H9 (cell line): Measurements from ENCODE around the gene RGS16. TPM values are rescaled to one million over a fixed set of nuclear protein-coding genes. Genes with fewer than 3 reads are reported as not detected.

Experiments used
- DNase-seq: peaks from one replicate; pipeline ENCODE4 v3.0.0-alpha.2; 2017
- H2AFZ ChIP-seq: one replicate; pipeline ENCODE4 v1.6.1; 2013; ENCODE audit warnings: mild to moderate bottlenecking, low read length, control low read depth, moderate library complexity
- H2AK5ac ChIP-seq: 2 replicates; pipeline ENCODE4 v1.6.1; 2013; ENCODE audit warnings: low read length, control low read depth, mixed read lengths; ENCODE audit not compliant: insufficient read length
- H2BK120ac ChIP-seq: one replicate; pipeline ENCODE4 v1.6.1; 2013; ENCODE audit warnings: low read depth, mild to moderate bottlenecking, low read length, control low read depth, inconsistent platforms; ENCODE audit not compliant: poor library complexity, severe bottlenecking
- H2BK12ac ChIP-seq: 2 replicates; pipeline ENCODE4 v1.6.1; 2013; ENCODE audit warnings: low read length, control low read depth, mixed read lengths, low read depth; ENCODE audit not compliant: insufficient read length
- H2BK15ac ChIP-seq: 2 replicates; pipeline ENCODE4 v1.6.1; 2013; ENCODE audit warnings: low read depth, low read length, control low read depth
- H2BK20ac ChIP-seq: one replicate; pipeline ENCODE4 v1.6.1; 2013; ENCODE audit warnings: low read depth, mild to moderate bottlenecking, low read length, control low read depth, inconsistent platforms; ENCODE audit not compliant: poor library complexity, severe bottlenecking
- H2BK5ac ChIP-seq: 2 replicates; pipeline ENCODE4 v1.6.1; 2013; ENCODE audit warnings: low read length, control low read depth, mixed read lengths; ENCODE audit not compliant: insufficient read length
- H3K14ac ChIP-seq: 2 replicates; pipeline ENCODE4 v1.6.1; 2013; ENCODE audit warnings: low read length, control low read depth; ENCODE audit not compliant: insufficient read depth
- H3K18ac ChIP-seq: 2 replicates; pipeline ENCODE4 v1.6.1; 2013; ENCODE audit warnings: low read depth, mild to moderate bottlenecking, mixed read lengths, low read length, control low read depth; ENCODE audit not compliant: insufficient read length
- H3K23ac ChIP-seq: 2 replicates; pipeline ENCODE4 v1.6.1; 2013; ENCODE audit warnings: low read length, control low read depth, mixed read lengths, low read depth; ENCODE audit not compliant: insufficient read length
- H3K23me2 ChIP-seq: 2 replicates; pipeline ENCODE4 v1.6.1; 2013; ENCODE audit warnings: low read depth, mild to moderate bottlenecking, mixed read lengths, low read length, control low read depth; ENCODE audit not compliant: insufficient read length, poor library complexity, severe bottlenecking
- H3K27ac ChIP-seq: 2 replicates; pipeline ENCODE4 v1.5.1; 2013; ENCODE audit warnings: low read length, control low read depth, mixed read lengths, low read depth; ENCODE audit not compliant: insufficient read length
- H3K27me3 ChIP-seq: 2 replicates; pipeline ENCODE4 v1.6.1; 2013; ENCODE audit warnings: low read length, control low read depth, inconsistent platforms; ENCODE audit not compliant: insufficient read depth
- H3K4ac ChIP-seq: 2 replicates; pipeline ENCODE4 v1.6.1; 2013; ENCODE audit warnings: low read depth, mild to moderate bottlenecking, control low read depth, inconsistent platforms, low read length, moderate library complexity
- H3K4me1 ChIP-seq: 2 replicates; pipeline ENCODE4 v1.6.1; 2013; ENCODE audit warnings: low read length, control low read depth, inconsistent platforms; ENCODE audit not compliant: insufficient read depth
- H3K4me2 ChIP-seq: 2 replicates; pipeline ENCODE4 v1.6.1; 2013; ENCODE audit warnings: low read length, control low read depth, mixed read lengths; ENCODE audit not compliant: insufficient read length, insufficient read depth
- H3K56ac ChIP-seq: 2 replicates; pipeline ENCODE4 v1.6.1; 2013; ENCODE audit warnings: low read depth, mild to moderate bottlenecking, mixed read lengths, low read length, control low read depth; ENCODE audit not compliant: insufficient read length
- H3K79me1 ChIP-seq: 2 replicates; pipeline ENCODE4 v1.6.1; 2013; ENCODE audit warnings: low read depth, mild to moderate bottlenecking, moderate library complexity, low read length, control low read depth, inconsistent platforms; ENCODE audit not compliant: insufficient read depth, poor library complexity, severe bottlenecking
- H3K79me2 ChIP-seq: 2 replicates; pipeline ENCODE4 v1.6.1; 2013; ENCODE audit warnings: low read length, control low read depth, inconsistent platforms; ENCODE audit not compliant: insufficient read depth
- H3K9ac ChIP-seq: 2 replicates; pipeline ENCODE4 v1.6.1; 2013; ENCODE audit warnings: low read length, control low read depth, mixed read lengths; ENCODE audit not compliant: insufficient read length; ENCODE audit errors: extremely low read depth
- H3K9me3 ChIP-seq: one replicate; pipeline ENCODE4 v1.6.1; 2013; ENCODE audit warnings: low read depth, low read length, inconsistent platforms; ENCODE audit not compliant: control insufficient read depth
- H3T11ph ChIP-seq: one replicate; pipeline ENCODE4 v1.6.1; 2013; ENCODE audit warnings: mild to moderate bottlenecking, low read length, control low read depth, inconsistent platforms
- H4K20me1 ChIP-seq: one replicate; pipeline ENCODE4 v1.6.1; 2013; ENCODE audit not compliant: control insufficient read depth, insufficient read length, insufficient read depth
- H4K5ac ChIP-seq: 2 replicates; pipeline ENCODE4 v1.6.1; 2013; ENCODE audit warnings: low read depth, mild to moderate bottlenecking, mixed read lengths, low read length, control low read depth; ENCODE audit not compliant: insufficient read length
- H4K8ac ChIP-seq: replicated peaks from 2 replicates; pipeline ENCODE4 v1.6.1; 2013; ENCODE audit warnings: low read length, control low read depth, mixed read lengths, low read depth; ENCODE audit not compliant: insufficient read length
- H4K91ac ChIP-seq: 2 replicates; pipeline ENCODE4 v1.6.1; 2013; ENCODE audit warnings: low read depth, mild to moderate bottlenecking, moderate library complexity, mixed read lengths, low read length, control low read depth; ENCODE audit not compliant: insufficient read length
- H3K27ac Mint-ChIP-seq, 3 experiments: 2 replicates in 2 of 3; 3 replicates in 1 of 3; pipeline ENCODE4 v1.8.0; 2020 to 2021; ENCODE audit warnings: mixed read lengths in 3 of 3, mild to moderate bottlenecking in 1 of 3, moderate library complexity in 1 of 3
- H3K27me3 Mint-ChIP-seq: 2 replicates; pipeline ENCODE4 v1.8.0; 2021; ENCODE audit warnings: low read depth, mild to moderate bottlenecking, moderate library complexity, mixed read lengths
- H3K36me3 Mint-ChIP-seq, 3 experiments: 2 replicates in 2 of 3; 3 replicates in 1 of 3; pipeline ENCODE4 v1.8.0; 2020 to 2021; ENCODE audit warnings: low read depth in 3 of 3, mixed read lengths in 3 of 3; ENCODE audit not compliant: insufficient read depth in 1 of 3
- H3K4me1 Mint-ChIP-seq, 2 experiments: 2 replicates each; pipeline ENCODE4 v1.8.0; 2020; ENCODE audit warnings: mixed read lengths in 2 of 2
- H3K4me3 Mint-ChIP-seq, 2 experiments: 2 replicates in 1 of 2; 3 replicates in 1 of 2; pipeline ENCODE4 v1.8.0; 2020 to 2021; ENCODE audit warnings: mild to moderate bottlenecking in 2 of 2, mixed read lengths in 2 of 2, moderate library complexity in 1 of 2
- H3K9me3 Mint-ChIP-seq, 2 experiments: 2 replicates in 1 of 2; 3 replicates in 1 of 2; pipeline ENCODE4 v1.8.0; 2020; ENCODE audit warnings: mild to moderate bottlenecking in 2 of 2, mixed read lengths in 2 of 2, moderate library complexity in 1 of 2
- CTCF ChIP-seq: fragments of 200-600 bp; sonication (generic); conservative IDR thresholded peaks from 3 replicates; pipeline ENCODE4 v1.8.0; 2021; ENCODE audit warnings: antibody characterized with exemption, mild to moderate bottlenecking
- WGBS: extraction: QIAGEN DNeasy Blood & Tissue Kit; methylation state at CpG from one replicate; pipeline ENCODE4 v1.1.7; 2013; ENCODE audit warnings: missing lambda C conversion rate, low lambda C conversion rate, mixed read lengths; ENCODE audit not compliant: insufficient read length; ENCODE audit errors: extremely low coverage; 5-methylcytosine and 5-hydroxymethylcytosine counted together
- total RNA-seq: library from RNA; stranded (reverse); gene quantifications from 2 replicates; pipeline ENCODE4 v1.2.1, GENCODE V29; 2021

RGS16 gene
- total RNA-seq, 1 experiment from 2014 or later, result 6.9 TPM

- H3K18ac ChIP-seq, result no peak overlapping the region
- Mint-ChIP-seq H3K27me3 (peaks cover 2% of the 10 kb centered on the region; the same call in 1 of the 2 replicates), H3K36me3 (no peaks in the 10 kb centered on the region; a peak in 2 of 7 replicates), H3K4me3 (no peak overlapping the region), H3K4me1 (peaks cover 13 to 14% of the 10 kb centered on the region in 2 experiments), H3K9me3 (peaks cover 2 to 5% of the 10 kb centered on the region in 2 experiments; a peak in 1 of 5 replicates), H3K27ac (no peak overlapping the region)
- no peaks in the 10 kb centered on the region for H3K79me1 ChIP-seq
- no peak overlapping the region for H3K27ac ChIP-seq
- no peak overlapping the region for H3K14ac ChIP-seq
- H3T11ph ChIP-seq, result no peak overlapping the region
- H2BK5ac ChIP-seq, result no peak overlapping the region
- no peak overlapping the region for H2AFZ ChIP-seq
- H2BK20ac ChIP-seq, result no peak overlapping the region
- H4K91ac ChIP-seq, result no peak overlapping the region
- H2BK120ac ChIP-seq, result no peak overlapping the region
- no peak overlapping the region for H4K5ac ChIP-seq
- H3K4me2 ChIP-seq, result no peak overlapping the region
- no CpG with 5 or more reads among the region's 4 CpGs for WGBS
- H3K23me2 ChIP-seq, result peaks cover 4% of the 10 kb centered on the region
- H2BK15ac ChIP-seq, result no peak overlapping the region
- no peak overlapping the region for H3K9ac ChIP-seq
- H3K27me3 ChIP-seq, result no peaks in the 10 kb centered on the region
- no peak overlapping the region for H4K8ac ChIP-seq
- no peak overlapping the region for H3K56ac ChIP-seq
- no peak overlapping the region for H2AK5ac ChIP-seq
- H3K4ac ChIP-seq, result no peak overlapping the region
- H4K20me1 ChIP-seq, result no peaks in the 10 kb centered on the region
- H3K23ac ChIP-seq, result no peak overlapping the region
- H3K4me1 ChIP-seq, result no peaks in the 10 kb centered on the region; the same call in 1 of the 2 replicates
- no peak for TF ChIP-seq CTCF
- H3K79me2 ChIP-seq, result no peaks in the 10 kb centered on the region
- no peak overlapping the region for H2BK12ac ChIP-seq
- no peaks in the 10 kb centered on the region for H3K9me3 ChIP-seq
- no peak for DNase-seq
These were observed 19.4 kb downstream of the RGS16 start for GRCh38 chr1:182584746-182585145.
